GM19438 (cell line): ENCODE data around the gene RNU1-2.
A peak's percentile ranks its signal among the peaks of the same experiment; 100 is the strongest.
"Not testable (repeated sequence)": the region's sequence is repeated elsewhere in the genome, so short reads cannot be mapped to it uniquely, and the experiment has no call there.

Experiments used
- ATAC-seq: cut with Tn5 transposase; IDR thresholded peaks from one replicate; pipeline ENCODE4 v1.9.1; 2021; ENCODE audit warnings: low read depth; ENCODE audit not compliant: unreplicated experiment

RNU1-2 gene

DNA sequence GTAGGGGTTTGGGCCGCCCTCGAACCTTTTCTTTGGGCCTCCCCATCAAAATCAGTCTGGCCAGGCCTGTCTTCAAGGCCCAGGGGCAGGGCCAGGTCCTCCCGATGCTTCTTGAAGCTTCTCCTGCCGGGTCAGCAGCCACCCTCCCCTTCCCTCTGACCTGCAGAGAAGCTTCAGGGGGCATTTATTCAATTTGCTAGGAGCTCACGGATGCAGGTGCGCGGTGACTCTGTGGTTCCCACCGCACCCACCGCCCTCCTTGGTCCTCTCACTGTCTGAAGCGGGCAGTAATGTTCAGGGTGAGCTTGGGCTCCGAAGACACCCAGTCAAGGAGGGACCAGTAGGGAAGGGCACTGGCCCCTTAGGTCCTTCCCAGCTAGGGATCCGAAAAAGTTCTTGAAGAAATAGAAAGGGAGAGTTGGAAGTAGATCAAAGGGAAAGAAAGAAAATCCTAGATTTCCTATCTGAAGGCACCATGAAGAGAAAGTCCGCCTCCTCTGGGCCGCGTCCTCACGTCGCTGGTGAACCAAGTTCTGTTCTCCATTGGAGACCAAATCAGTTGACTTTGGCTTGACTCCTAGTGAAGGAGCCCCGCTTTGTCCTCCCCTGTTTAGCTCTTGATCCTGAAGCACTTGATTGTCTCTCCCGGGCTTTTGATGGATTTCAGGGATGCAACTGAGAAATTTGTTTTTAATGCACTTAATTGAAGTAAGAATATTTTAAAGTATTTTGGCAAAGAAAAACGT lies 8.7 kb upstream of the RNU1-2 start:
- no peak for ATAC-seq

DNA sequence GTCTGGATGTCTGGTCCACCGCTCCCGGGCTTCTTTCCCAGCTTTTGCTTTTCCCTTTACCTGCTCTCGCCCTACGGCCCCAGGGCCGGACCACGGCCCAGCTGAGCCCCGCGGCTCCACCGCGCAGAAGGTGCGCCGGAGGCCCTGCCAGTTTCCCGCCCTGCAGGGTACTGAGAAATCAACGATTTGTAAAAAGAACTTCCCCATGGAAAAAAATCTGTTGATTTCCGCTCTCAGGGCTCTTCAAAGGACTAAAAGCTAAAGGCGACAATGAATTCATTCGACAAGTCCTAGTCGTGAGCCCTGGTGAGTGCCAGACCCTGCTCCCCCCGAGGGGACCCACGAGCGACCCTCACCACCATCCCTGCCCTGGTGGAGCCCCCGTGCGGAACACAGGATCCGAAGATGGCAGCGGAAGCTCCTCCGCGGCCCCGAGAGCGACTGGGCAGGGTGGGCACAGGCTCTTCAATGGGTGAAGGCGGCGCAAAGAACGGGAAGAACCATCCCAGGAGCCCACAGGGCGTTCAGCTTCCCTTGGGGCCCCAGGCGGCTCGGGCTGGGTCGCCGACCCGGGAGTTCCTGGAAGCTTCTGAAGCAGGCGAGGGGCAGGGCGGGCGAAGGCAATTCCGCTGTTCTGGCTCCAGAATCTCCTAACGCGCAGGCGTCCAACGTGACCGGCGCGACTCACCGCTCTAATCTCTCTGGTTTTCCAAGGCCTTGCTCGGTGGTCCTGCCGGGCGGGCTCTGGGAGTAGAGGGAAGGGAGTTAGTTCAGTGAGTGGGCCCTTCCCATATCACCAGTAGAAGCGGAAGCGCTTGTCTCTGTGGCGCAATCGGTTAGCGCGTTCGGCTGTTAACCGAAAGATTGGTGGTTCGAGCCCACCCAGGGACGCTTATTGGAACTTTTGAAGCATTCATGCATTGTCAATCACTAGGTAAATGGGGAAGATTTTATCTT lies 6.6 kb upstream of the RNU1-2 start:
- ATAC-seq: no peak

GRCh38 chr1:16890539-16891021 lies 5.2 kb upstream of the RNU1-2 start:
- not testable (repeated sequence) for ATAC-seq

- ATAC-seq: not testable (repeated sequence)
These were observed 4.7 kb upstream of the RNU1-2 start for GRCh38 chr1:16891057-16891456.

GRCh38 chr1:16892978-16893525 lies 2.7 kb upstream of the RNU1-2 start:
- not testable (repeated sequence) for ATAC-seq

DNA sequence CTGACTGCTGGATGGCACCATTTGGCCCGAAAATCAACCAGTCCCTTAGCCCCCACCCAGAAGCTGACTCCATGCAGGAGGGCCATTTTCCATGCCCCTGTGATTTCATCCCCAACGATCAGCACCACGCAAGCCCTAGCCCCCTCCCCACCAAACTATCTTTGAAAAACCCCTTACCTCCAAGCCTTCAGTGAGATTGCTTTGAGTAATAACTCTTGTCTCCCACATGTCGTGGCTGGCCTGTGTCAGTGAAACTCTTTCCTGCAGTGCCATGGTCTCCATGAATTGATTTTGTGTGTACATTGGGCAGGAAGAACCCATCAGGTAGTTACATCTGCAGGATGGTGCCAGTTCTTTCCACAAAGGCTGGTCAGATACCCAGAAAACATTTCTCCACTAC lies 2.0 kb upstream of the RNU1-2 start:
- not testable (repeated sequence) for ATAC-seq

GRCh38 chr1:16894338-16894737 lies 1.4 kb upstream of the RNU1-2 start:
- not testable (repeated sequence) for ATAC-seq

DNA sequence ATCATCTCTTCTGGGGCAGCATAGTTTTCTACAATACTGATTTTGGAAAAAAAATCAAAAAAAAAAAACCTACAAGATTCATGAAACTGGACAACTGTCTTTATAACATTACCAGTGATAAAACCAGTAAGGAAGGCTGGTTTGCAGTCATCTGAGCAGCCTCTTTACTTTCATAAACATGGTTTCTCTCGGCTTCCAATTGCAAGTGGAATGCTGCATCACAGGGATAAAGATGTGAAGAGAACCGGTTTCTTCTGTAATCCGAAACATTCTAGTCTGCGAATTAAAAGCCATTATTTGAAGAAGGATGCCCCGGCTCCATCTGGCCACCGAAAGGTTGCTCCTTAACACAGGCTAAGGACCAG lies 565 bp upstream of the RNU1-2 start:
- ATAC-seq: not testable (repeated sequence)

DNA sequence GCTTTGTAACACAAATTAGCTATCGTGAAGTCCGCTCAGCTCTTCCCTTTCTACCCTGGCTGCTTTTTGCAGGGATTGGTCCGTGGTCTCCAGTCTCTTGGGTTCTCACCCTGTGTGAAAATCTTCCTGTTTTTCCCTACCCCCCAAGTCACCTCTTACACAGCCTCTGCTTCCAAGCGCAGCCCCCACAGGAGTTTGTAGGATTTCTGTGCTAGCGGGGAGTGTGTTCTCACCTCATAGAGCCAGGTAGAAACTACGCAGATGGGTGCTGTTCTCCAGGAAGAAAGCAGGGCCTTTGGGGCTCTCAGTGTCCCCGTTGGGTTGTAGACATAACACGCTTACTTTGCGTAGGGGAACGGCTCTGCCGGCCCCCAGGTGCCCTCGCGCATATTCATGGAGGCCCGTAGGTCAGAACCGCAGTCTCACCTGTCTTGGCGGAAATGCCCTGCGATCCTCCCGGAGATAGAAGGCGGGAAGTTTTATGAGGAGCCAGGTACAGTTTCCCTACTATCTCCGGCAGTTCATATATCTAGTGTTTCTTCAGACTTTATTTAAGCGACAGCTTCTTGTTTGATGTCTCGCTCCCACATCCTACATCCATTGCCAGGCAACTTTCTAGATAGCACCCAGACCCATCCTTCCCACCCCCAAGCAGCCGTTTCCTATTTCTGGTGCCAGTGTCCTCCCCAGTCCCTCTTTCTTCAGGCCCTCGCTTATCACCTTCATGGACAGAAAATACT lies 706 bp downstream of the RNU1-2 start:
- not testable (repeated sequence) for ATAC-seq

GRCh38 chr1:16897653-16898052 lies 1.9 kb downstream of the RNU1-2 start:
- ATAC-seq: not testable (repeated sequence)

DNA sequence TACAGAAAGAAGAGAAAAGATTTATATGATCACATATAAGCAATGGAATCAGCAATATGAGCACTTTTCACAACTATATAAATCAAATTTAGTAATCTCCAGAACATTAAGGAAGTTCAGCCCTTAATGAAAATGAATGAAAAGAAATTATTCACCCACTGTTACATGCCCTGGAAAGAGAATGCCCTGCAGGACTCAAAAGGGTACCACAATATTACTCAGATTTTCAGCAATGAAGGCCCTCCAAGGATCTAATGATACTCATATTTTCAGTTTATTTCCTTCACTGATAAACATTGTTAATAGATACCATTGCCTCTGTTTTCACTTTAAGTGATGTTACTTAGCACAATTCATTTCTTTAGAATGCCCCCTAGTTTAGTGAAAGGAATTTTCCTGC lies 2.5 kb downstream of the RNU1-2 start:
- not testable (repeated sequence) for ATAC-seq

GRCh38 chr1:16899020-16899419 lies 3.2 kb downstream of the RNU1-2 start:
- not testable (repeated sequence) for ATAC-seq

GRCh38 chr1:16900751-16901150 lies 5.0 kb downstream of the RNU1-2 start:
- ATAC-seq: no peak

- not testable (repeated sequence) for ATAC-seq
These were observed 5.6 kb downstream of the RNU1-2 start for GRCh38 chr1:16901371-16901770.

DNA sequence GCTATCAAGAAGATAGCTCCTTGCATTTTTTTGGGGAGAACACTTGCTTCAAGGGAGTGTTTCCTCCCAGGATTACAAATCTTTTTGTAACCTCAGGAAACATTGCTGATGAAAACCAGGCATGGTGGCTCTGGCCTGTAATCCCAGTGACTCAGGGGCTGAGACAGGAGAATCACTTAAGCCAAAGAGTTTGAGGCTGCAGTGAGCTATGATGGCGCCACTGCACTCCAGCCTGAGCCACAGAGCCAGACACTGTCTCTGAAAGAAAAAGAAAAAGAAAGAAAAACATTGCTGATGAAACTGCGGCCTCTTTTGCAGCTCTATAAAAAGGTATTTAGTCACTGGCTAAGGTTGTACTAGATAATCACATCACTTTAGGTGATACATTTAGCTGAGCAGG lies 7.3 kb downstream of the RNU1-2 start:
- ATAC-seq: no peak

GRCh38 chr1:16903458-16903796 lies 7.6 kb downstream of the RNU1-2 start:
- ATAC-seq: no peak

- peak; percentile 83 for ATAC-seq
These were observed 8.9 kb downstream of the RNU1-2 start for GRCh38 chr1:16904560-16905109.

DNA sequence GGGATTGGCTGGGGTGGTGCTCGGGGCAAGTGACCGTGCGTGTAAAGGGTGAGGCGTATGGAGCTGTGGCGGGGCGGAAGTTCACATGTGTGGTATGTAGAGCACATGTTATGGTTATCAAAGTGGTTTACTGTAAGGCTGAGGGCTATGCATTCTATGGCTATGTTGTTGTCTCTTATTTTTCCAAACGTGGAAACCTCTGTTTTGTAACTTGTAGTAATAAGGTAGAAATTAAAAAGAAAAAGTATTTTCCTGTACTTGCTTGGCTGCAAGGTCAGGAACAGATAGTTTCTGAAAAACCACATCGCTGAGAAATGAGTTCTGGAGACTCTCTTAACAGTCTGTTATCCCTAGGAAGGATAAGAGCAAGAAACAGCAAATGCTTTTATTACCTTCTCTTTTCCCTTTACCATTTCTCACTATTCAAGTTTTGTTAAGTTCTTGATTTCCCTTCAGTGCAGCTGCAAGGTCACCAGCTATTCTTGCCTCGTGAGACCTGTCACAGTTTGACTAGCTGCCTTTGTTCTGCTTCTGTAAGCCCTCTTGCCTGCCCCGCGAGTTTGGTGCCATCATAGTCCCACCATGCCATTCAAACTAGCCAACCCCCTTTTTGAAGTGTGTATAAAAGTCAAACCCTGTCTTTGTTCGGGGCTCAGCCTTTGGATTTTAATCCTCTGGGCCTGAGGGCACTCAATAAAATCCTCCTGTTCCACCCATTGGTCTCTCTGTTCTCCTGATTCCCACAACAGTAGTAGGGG lies 9.5 kb downstream of the RNU1-2 start:
- peak; percentile 86 for ATAC-seq

DNA sequence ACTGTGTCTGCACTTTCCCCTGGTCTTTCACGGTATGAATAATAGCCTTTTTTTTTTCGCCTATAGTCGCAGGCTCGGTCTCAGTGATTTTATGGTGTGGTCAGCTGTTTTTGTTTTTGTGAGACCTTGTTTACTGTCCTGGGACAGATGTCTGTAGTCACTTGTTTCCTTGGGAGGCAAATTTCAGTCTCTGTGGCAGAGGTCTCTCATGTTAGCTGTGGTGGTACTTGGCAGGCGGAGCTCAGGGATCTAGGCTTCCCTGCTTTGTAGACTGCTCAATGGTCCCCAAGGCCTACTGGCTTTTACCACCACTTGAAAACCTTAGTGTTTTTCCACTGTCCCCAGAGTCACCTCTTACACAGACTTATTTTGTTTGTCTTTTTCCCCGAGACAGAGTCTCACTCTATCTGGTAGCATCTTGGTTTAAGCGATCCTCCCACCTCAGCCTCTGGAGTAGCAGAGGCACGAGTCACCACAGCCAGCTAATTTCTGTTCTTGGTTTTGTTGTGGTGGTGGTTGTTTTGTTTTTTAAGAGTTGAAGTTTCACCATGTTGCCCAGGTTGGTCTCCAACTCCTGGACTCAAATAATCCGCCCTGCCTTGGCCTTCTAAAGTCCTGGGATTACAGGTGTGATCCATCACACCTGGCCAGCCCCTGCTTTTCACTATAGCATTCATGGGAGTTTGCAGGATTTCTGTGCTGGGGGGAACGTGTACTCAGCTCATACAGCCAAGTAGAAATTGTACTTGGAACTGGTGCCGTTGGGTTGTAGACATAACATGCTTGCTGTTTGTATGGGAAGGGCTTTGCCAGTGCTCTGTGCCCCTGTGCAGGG lies 10.3 kb downstream of the RNU1-2 start:
- no peak for ATAC-seq
